GM21619 (cell line): ENCODE data around the gene EHHADH.

Experiments used
- ATAC-seq: cut with Tn5 transposase; IDR thresholded peaks from one replicate; pipeline ENCODE4 v1.9.1; 2021; ENCODE audit not compliant: unreplicated experiment

Gene EHHADH

DNA sequence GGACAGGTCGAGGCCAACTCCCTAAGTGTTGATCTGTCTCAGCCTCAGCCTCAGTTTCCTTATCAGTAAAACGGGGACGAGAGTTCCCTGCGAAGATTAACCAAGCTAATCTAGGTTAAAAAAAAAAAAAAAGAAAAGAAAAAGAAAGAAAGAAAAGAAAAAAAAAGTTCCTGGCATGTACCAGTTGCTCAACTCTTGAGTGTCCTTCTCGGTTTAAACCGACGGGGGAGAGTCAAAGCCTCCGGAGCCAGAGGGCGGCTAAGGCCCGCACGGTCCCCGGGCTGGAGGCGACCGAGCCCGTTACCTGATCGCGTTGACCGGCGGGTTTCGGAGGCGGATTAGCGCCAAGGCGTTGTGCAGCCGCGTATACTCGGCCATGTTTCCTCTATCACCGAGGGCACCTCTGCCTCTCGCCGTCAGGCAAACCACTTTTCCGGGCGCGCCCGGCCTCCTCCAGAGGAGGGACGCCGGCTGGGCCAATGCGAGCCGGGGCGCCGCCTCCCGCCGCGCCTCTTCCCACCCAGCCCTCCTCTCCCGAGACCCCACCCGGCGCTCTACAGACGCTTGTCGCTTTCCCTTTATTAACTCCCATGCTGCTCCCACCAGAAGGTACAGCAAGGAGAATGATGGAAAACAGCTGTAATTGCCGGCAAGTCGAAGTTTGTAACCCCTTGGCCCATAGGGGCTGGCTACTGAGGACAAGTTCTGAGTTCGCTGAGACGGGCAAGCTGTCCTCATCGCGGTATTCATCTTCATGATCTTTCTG, at the start of gene EHHADH:
Gene EHHADH, minus strand, starts transcription at position 405 of the 766 bp plus-strand sequence. Its CDS starts 27 bp downstream, at position 378.
- ATAC-seq, result peak; percentile 94

- peak; percentile 95 for ATAC-seq
These were observed 46.1 kb upstream of the EHHADH start for GRCh38 chr3:185299918-185300426.

- ATAC-seq, result no peak
These were observed 44.0 kb upstream of the EHHADH start for GRCh38 chr3:185297867-185298266.

DNA sequence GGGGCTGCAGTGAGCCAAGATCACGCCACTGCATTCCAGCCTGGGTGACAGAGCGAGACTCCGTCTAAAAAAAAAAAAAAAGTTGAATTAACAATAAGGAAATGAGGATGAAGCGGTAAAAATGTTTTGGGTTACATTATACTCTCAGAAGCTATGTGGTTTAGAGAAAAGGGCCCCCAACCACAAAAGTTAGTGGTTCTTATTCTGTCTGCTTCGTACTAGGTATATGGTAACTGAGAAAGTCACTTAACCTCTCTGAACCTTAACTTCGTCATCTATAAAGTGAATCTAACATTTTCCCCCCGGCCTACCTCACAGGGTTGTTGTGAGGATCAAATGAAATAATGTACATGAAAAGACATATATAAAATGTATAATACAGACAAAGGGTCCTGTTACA, 38.4 kb upstream of the EHHADH start:
- ATAC-seq, result no peak

DNA sequence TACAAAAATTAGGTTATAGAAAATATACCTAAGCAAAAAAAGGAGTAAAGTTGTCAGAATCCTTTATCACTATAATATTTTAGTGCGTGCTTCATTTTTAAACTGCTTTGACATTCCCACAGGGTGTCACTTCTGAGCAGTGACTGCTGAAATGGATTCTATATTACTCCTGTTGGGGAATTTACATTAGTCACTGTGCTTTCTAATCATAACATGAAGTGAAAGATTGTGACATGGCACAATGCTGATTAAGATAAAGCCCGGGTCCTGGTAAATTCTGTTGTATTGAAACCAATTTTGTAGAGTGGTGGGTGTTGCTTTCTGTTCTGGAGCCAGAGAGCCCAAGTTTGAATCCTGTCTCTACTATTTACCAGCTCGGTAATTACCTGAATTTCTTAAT, 36.4 kb upstream of the EHHADH start:
- ATAC-seq, result peak; percentile 64

DNA sequence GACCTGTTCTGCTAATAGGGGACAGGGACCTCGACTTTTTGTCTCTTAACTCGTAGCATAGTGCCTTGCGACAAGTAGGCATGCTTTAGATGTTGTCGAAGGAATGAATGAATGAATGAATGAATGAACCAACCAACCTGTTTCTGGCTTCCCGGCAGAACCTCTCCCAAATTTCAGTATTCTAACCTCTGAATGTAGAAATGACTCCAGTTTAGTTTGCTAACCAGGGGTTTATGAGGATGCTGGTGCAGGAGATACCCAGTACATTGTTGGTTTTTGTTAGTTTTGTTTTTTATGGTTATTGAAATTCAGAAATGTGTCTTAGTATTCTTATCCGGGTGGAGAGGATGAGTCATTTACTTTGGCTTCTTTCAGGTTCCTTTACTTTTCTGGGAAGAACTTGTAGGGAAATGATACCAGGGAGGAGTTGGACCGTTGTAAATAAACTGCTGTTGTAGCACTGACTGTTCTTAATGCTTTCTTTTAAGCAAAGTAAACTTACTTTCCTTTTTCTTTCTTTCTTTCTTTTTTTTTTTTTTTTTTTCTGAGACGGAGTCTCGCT, 29.6 kb upstream of the EHHADH start:
- no peak for ATAC-seq

DNA sequence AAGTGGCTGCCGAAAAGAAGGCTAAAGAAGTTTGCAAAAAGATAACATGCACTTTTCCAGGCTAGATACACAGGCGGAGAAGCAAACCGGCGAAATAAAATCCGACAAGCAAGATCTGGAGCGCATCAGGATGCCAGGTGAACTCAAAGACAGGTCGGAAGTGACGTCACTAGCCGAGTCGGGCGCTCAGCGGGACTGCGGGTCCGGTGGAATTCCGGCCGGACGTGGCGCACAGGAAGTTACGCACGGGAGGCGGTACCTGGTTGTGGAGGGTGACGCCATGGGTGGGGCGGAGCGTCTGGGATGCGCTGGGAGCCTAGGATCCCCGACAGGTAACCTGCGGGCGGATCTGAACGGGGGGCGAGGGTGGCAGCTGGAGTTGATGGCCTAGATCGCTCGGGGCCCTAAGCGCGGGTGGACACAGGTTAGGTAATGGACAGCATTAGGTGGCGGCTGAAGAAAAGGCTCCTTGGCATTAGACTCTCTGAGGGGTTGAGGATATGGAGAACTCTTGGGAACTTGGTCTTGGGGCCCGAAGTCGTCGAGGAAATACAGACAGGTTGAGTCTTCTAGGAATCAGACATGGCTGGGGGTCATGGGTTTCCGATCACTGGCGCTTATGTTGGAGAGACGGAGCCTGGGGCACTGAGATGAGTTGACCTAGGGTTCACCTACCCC, 29.0 kb upstream of the EHHADH start:
- ATAC-seq, result peak; percentile 100

DNA sequence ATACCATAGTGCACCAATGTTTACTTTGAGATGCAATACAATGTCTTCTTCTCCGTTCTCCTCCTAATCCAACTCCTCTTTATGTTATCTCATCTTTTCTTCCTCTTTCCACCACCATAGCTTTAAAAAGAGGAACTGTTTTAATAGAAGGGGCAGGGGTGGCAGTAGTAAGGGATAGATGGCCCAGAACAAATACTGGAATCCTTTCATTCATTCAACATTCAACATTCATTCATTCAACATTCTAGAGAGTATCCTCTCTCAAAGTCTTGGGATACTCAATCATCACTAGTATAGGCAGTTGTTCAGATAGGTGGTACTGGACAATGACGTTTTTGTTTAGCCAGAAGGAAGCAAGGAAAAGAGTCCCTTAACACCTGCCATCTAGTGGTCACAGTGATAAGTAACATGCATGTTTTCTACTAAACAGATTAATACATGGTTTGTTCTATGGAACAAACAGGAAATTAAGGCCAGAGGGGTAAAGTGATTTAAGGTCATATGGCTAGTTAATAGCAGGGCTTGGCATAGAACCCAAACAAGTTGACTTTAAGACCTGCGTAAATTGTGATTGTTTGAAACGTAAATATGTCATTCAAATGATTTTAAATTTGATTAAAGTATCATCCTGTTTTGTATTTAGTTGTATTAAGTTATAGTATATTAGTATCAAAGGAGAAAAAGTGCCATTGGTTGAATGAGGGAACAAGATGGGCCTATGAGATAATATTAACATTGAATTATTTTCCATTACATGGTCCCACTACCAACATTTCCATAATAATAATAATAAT, 26.9 kb upstream of the EHHADH start:
- ATAC-seq, result no peak

DNA sequence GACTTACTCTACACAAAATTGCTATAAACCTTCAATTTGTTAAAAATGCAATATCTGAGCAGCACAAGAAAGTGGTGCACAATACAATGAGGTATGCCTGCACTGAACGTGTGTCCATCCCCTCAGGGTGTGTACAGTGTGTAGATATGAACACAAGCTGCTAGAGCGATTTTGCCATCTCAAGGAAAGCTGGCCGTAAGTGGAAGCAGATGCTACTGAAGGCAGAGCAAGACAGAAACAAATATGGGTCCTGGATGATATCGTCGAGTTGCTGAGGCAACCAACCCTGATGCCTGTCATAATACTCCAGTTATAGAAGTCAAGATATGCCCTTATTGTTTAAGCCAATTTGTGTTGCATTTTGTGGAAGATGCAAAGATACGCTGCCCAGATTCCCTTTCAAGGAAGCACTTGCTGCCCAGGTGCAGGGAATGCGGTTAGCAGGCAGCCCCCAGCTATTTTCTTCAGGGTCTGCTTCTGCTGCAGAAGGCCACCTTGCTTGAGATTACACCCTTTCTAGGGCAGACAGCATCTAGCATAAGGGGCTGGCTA, 25.8 kb upstream of the EHHADH start:
- no peak for ATAC-seq

DNA sequence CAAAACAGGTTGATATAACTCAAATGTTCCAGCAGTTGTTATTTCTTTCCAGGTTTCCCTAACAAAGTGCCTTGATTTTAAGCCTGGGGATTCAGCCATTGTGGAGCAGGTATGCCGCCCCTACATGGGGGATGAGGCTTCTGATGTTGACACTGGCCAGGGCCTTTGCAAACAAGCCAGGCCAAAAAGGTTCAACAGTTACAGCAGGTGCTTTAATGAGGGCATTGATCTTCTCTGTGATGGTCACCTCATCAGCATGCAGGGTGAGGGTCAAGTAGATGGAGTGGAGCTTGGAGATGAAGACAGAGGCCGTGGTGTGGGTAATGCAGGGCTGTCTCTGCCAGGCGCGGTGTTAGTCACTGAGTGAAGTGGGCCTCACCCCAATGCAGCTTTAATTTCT, 22.6 kb upstream of the EHHADH start:
- ATAC-seq, result no peak

DNA sequence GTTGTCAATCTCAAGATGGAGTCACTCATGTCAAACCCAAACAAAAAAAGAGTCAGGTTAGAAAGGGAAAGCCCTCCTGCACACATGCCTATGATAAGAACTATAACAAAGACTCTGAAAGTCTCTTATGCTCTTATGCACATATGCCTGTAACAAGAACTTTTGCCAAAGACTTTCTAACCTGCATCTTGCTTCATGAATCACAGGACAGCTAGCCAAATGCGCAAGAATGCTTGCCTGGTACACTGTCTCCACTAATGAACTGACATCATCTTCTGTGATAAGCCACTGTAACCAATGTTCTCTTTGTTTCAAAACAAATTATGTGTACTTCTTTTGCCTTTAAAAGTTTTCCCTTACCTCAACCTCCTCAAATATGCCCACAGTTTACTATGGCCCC, 18.2 kb upstream of the EHHADH start:
- no peak for ATAC-seq

- no peak for ATAC-seq
These were observed 17.1 kb upstream of the EHHADH start for GRCh38 chr3:185270956-185271332.

- ATAC-seq, result no peak
These were observed 16.6 kb upstream of the EHHADH start for GRCh38 chr3:185270262-185270955.

GRCh38 chr3:185268194-185268962, 14.5 kb upstream of the EHHADH start:
- no peak for ATAC-seq

GRCh38 chr3:185267193-185267592, 13.3 kb upstream of the EHHADH start:
- ATAC-seq, result no peak

GRCh38 chr3:185264849-185265553, 11.2 kb upstream of the EHHADH start:
- no peak for ATAC-seq

DNA sequence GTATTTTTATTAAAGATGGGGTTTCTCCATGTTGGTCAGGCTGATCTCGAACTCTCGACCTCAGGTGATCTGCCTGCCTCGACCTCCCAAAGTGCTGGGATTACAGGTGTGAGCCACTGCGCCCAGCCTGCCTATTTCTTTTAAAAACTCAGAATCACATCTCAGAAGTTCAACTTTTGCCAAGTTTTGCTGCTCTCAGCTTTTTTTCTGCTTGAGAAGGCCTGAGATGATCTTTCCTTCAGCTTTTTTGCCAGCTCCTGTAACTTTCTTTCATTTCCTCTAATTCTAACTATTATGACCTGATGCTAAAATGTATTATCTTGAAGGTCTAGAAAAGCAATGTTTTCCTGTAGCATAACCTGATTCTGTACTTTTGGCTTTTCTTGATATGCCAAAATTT, 9.6 kb upstream of the EHHADH start:
- ATAC-seq, result no peak

- ATAC-seq, result no peak
These were observed 3.5 kb upstream of the EHHADH start for GRCh38 chr3:185257334-185257733.

GRCh38 chr3:185254799-185255198, 950 bp upstream of the EHHADH start:
- ATAC-seq, result no peak
